Tibial artery (tissue), 4 donors: ENCODE data around the gene SLC22A7.
"Not testable (repeated sequence)": the region's sequence is repeated elsewhere in the genome, so short reads cannot be mapped to it uniquely, and the experiment has no call there.

ENCODE experiments used
- DNase-seq, 2 donors: peaks; one replicate each; pipeline ENCODE4 v3.0.0-alpha.2; 2019
- H3K27ac ChIP-seq, 2 donors: fragments of 200-600 bp; sonication (generic) in 1 of 2; 1 replicate in 1 of 2; 2 replicates in 1 of 2; pipeline ENCODE4 v1.5.1; 2018 to 2019; ENCODE audit warnings: mild to moderate bottlenecking in 1 of 2
- H3K27me3 ChIP-seq, 2 donors: fragments of 200-600 bp; sonication (generic) in 1 of 2; one replicate each; pipeline versions ENCODE4 v1.5.1 to v1.6.0; 2016 to 2019
- H3K36me3 ChIP-seq, 3 donors: fragments of 200-600 bp; sonication (generic) in 2 of 3; one replicate each; pipeline ENCODE4 v1.5.1; 2016 to 2019; ENCODE audit warnings: mild to moderate bottlenecking in 2 of 3
- H3K4me1 ChIP-seq, 4 donors: fragments of 200-600 bp; sonication (generic) in 2 of 4; 1 replicate in 3 of 4; 2 replicates in 1 of 4; pipeline ENCODE4 v1.5.1; 2016 to 2019
- H3K4me3 ChIP-seq, 2 donors: fragments of 200-600 bp; sonication (generic) in 1 of 2; 1 replicate in 1 of 2; 2 replicates in 1 of 2; pipeline ENCODE4 v1.5.1; 2018 to 2019; ENCODE audit warnings: mild to moderate bottlenecking in 2 of 2
- H3K9me3 ChIP-seq, 3 donors: fragments of 200-600 bp; sonication (generic) in 1 of 3; one replicate each; pipeline ENCODE4 v1.5.1; 2016 to 2019
- intact Hi-C: fragments of 100-400 bp; cut with DNase I; formaldehyde crosslinking; loops from one replicate; pipeline ENCODE4 v1.15.0; 2023; ENCODE audit warnings: low total_unique reads
- TF ChIP-seq, protein P1 (sequence below), 2 experiments: fragments of 200-600 bp in 1 of 2; fragments of 450-650 bp in 1 of 2; IDR thresholded peaks; one replicate each; pipeline ENCODE4 v1.5.1; 2017 to 2019; ENCODE audit warnings: antibody characterized with exemption in 2 of 2, mild to moderate bottlenecking in 1 of 2, moderate library complexity in 1 of 2

SLC22A7 gene

DNA sequence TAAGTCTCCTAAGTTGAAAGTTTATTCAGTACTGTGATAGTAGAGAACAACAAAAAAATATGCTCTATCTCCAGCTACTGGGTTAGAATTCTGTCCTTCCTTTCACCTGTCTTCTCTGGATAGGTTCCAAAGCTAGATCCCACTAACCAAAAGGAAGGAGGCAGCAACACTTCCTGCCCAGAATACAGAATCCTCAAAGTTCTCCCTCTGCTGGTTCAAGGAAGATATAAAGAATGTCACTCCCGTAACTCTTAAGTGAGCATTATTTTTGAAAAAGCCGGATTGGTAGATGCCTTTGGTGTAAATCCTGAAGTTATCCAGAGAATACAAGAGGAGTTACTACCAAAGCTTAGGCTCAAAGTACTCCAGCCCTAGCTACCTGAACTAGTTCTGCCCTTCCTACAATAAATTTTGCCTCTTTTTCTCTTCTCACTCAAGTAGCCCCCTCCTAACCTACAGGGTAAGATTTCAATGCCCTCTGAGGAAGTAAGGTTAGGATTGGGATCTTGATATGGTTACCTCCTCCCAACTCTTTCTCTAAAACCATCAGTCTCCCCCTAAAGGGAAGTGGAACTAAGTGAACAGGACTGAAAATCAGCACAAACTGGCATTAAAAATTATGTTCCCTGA, 36.5 kb downstream of the SLC22A7 start:
- peaks cover 15 to 35% (median 19%) of the 10 kb centered on the region in 3 donors for H3K36me3 ChIP-seq
- DNase-seq, result no peak
- no peaks in the 10 kb centered on the region for H3K27me3 ChIP-seq
- no peak overlapping the region for H3K4me3 ChIP-seq
- H3K4me1 ChIP-seq, result no peaks in the 10 kb centered on the region
- H3K27ac ChIP-seq, result no peak overlapping the region
- no peaks in the 10 kb centered on the region for H3K9me3 ChIP-seq
- TF ChIP-seq, protein P1, sequence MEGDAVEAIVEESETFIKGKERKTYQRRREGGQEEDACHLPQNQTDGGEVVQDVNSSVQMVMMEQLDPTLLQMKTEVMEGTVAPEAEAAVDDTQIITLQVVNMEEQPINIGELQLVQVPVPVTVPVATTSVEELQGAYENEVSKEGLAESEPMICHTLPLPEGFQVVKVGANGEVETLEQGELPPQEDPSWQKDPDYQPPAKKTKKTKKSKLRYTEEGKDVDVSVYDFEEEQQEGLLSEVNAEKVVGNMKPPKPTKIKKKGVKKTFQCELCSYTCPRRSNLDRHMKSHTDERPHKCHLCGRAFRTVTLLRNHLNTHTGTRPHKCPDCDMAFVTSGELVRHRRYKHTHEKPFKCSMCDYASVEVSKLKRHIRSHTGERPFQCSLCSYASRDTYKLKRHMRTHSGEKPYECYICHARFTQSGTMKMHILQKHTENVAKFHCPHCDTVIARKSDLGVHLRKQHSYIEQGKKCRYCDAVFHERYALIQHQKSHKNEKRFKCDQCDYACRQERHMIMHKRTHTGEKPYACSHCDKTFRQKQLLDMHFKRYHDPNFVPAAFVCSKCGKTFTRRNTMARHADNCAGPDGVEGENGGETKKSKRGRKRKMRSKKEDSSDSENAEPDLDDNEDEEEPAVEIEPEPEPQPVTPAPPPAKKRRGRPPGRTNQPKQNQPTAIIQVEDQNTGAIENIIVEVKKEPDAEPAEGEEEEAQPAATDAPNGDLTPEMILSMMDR (IDR thresholded peaks at IDR 0.05), result peak; percentile 37 to 52
- intact Hi-C loops, result loop anchor here (2.0 kb wide), 1 partner anchor 70 kb away; no protein-coding TSS in a partner anchor

DNA sequence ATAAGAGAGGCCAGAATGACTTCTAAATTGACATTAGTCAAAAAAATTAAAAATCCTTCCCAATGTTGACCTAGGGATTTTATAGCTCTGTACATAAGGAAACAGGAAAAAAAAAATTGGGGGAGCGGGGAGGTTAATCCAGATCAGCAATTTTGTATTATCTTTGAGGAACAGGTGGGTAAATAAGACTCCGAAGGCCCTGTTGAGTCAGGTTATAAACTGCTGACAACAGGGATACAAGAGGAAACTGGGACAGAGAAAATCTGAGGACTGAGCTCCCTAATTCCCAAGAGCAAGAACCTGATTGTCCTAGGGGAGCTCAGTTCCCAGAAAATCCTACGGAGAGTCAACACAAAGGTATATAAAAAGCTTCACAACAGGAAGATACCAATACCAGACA, 37.4 kb downstream of the SLC22A7 start:
- H3K9me3 ChIP-seq, result no peaks in the 10 kb centered on the region
- no peak for DNase-seq
- no peak overlapping the region for H3K27ac ChIP-seq
- H3K4me1 ChIP-seq, result no peaks in the 10 kb centered on the region
- H3K4me3 ChIP-seq, result no peak overlapping the region
- TF ChIP-seq, protein P1 (IDR thresholded peaks at IDR 0.05), result no peak
- intact Hi-C loops, result loop anchor here (2.0 kb wide), 1 partner anchor 71 kb away; no protein-coding TSS in a partner anchor
- H3K36me3 ChIP-seq, result peaks cover 24 to 44% (median 28%) of the 10 kb centered on the region in 3 donors
- H3K27me3 ChIP-seq, result no peaks in the 10 kb centered on the region

DNA sequence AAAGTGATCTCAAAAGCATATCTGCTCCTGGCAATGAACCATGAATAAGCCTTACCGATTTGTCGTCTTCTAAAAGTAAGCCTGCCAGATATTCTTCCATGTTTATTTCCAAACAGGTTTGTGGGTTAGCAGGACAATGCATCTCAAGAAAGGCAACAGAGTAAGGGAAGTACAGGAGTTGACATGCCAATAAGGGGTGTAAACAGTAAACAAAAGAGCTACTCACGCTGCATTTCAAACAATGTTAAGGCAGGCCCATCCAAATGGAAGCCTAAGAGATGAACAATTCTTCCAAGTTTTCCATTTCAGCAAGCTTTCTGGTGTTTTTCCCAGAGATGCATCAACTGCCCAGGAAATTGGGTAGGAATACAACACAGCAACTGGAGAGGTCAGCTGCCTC, 38.3 kb downstream of the SLC22A7 start:
- H3K27me3 ChIP-seq, result no peaks in the 10 kb centered on the region
- H3K9me3 ChIP-seq, result no peaks in the 10 kb centered on the region
- no peaks in the 10 kb centered on the region for H3K4me1 ChIP-seq
- no peak for DNase-seq
- TF ChIP-seq, protein P1 (IDR thresholded peaks at IDR 0.05), result no peak
- H3K27ac ChIP-seq, result no peak overlapping the region
- peaks cover 33 to 53% (median 34%) of the 10 kb centered on the region in 3 donors for H3K36me3 ChIP-seq
- intact Hi-C loops, result no loop called here
- no peak overlapping the region for H3K4me3 ChIP-seq

DNA sequence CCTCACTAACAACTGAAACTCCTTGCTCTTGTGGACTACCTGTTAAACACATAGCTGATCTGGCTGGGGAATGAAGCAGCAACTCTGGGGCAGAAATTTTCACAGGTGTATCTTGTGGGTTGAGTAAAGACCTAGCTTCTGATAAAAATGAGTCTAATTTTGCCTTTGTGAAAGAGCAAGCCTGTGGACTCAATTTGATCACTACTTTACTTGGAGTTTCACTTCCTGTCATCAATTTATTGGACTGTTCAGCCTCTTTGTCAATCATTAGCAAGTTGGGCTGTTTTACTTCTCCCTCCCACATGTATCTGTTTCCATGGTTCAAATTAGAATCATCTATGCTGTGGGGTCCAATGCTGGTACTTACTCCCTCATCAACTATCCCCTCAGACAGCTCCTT, 40.2 kb downstream of the SLC22A7 start:
- no peak for DNase-seq
- Histone ChIP-seq H3K27ac (no peak overlapping the region), H3K4me3 (no peak overlapping the region), H3K9me3 (no peaks in the 10 kb centered on the region), H3K4me1 (no peaks in the 10 kb centered on the region), H3K36me3 (peaks cover 51 to 71% (median 52%) of the 10 kb centered on the region in 3 donors), H3K27me3 (no peaks in the 10 kb centered on the region)
- TF ChIP-seq, protein P1 (IDR thresholded peaks at IDR 0.05), result no peak
- intact Hi-C loops, result no loop called here

DNA sequence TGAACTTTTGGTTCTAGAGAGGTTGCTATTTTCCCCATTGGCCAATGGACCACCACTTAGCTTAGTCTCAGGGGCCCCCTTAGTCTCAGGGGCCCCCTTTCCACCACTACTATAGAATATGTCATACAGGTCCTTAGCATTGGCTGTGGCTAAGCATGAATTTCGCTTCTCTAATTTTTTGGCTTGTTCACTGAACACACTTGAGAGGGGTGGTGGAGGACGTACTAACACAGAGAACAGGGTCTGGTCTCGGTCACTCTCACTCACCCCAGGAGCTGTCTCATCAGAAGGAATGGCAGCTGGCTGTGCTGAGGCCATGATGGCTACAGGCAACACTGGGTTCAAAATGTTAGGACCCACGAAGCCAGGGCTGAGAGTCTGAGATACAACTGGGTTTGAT, 41.1 kb downstream of the SLC22A7 start:
- Histone ChIP-seq H3K9me3 (no peaks in the 10 kb centered on the region), H3K36me3 (peaks cover 55 to 75% (median 55%) of the 10 kb centered on the region in 3 donors)
- intact Hi-C loops, result no loop called here

DNA sequence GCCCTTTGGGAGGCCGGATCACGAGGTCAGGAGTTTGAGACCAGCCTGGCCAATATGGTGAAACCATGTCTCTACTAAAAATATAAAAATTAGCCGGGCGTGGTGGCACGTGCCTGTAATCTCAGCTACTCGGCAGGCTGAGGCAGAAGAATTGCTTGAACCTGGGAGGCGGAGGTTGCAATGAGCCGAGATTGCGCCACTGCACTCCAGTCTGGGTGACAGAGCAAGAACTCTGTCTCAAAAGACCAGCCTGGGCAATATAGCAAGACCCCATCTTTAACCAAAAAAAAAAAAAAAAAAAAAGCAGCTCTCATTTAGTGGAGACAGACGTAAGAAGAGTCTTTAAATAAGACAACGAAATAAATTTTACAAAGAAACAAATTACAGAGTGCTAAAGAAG, 48.2 kb downstream of the SLC22A7 start:
- H3K4me1 ChIP-seq, H3K27me3 ChIP-seq, H3K4me3 ChIP-seq, DNase-seq, H3K9me3 ChIP-seq, intact Hi-C loops, H3K27ac ChIP-seq: not testable (repeated sequence)
- H3K36me3 ChIP-seq, result peaks cover 55 to 94% (median 63%) of the 10 kb centered on the region in 3 donors

More for the DNA sequence above, 41.1 kb downstream of the SLC22A7 start:
- H3K4me1 ChIP-seq, result no peaks in the 10 kb centered on the region
- no peak for DNase-seq
- TF ChIP-seq, protein P1 (IDR thresholded peaks at IDR 0.05), result no peak
- no peak overlapping the region for H3K4me3 ChIP-seq
- no peaks in the 10 kb centered on the region for H3K27me3 ChIP-seq
- H3K27ac ChIP-seq, result no peak overlapping the region
